Measurements from ENCODE around the gene SCGB1A1. TPM values are rescaled to one million over a fixed set of nuclear protein-coding genes. Genes with fewer than 3 reads are reported as not detected.
"Not testable (repeated sequence)": the region's sequence is repeated elsewhere in the genome, so short reads cannot be mapped to it uniquely, and the experiment has no call there.

SCGB1A1 gene
- total RNA-seq, 1 donor, result not detected

DNA sequence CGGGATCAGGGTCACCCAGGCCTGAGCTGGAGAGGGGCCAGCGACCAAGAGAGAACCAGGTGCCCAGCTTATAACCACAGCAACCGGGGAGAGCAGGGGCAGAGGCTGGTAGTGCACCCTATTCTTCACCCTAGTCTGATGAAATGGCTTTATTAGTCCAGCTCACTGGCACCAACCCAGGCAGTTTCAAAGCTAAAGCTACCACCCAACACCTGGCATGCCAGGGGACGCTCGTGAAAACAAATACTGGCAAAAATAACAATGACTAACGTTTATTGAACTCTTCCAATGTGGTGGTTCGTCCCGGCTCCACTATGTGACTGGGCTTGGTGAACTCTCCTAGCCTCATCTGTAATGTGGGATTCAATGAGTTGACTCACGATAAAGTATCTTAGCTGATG lies 30.6 kb downstream of the SCGB1A1 start:
- peak; percentile 78 for DNase-seq (ENCODE audit: insufficient read length, low spot score, missing footprints)
- Histone ChIP-seq H3K79me2 (ENCODE audit: insufficient read depth, low read length) (no peaks in the 10 kb centered on the region), H3K27me3 (ENCODE audit: insufficient read depth, low read length) (no peaks in the 10 kb centered on the region), H3K4me1 (ENCODE audit: insufficient read depth, low read length) (peaks cover 12% of the 10 kb centered on the region), H3K4me3 (ENCODE audit: insufficient read depth, low read length) (no peak overlapping the region), H3K27ac (ENCODE audit: low read depth, low read length) (no peak overlapping the region), H3K9me3 (ENCODE audit: low read depth, low read length) (no peaks in the 10 kb centered on the region), H3K4me2 (ENCODE audit: insufficient read depth, low read length) (no peak overlapping the region), H4K20me1 (ENCODE audit: insufficient read depth, low read length) (no peaks in the 10 kb centered on the region), H3K36me3 (ENCODE audit: insufficient read depth, low read length) (no peaks in the 10 kb centered on the region), H2AFZ (ENCODE audit: low read length) (no peak overlapping the region)
- TF ChIP-seq, protein P1, sequence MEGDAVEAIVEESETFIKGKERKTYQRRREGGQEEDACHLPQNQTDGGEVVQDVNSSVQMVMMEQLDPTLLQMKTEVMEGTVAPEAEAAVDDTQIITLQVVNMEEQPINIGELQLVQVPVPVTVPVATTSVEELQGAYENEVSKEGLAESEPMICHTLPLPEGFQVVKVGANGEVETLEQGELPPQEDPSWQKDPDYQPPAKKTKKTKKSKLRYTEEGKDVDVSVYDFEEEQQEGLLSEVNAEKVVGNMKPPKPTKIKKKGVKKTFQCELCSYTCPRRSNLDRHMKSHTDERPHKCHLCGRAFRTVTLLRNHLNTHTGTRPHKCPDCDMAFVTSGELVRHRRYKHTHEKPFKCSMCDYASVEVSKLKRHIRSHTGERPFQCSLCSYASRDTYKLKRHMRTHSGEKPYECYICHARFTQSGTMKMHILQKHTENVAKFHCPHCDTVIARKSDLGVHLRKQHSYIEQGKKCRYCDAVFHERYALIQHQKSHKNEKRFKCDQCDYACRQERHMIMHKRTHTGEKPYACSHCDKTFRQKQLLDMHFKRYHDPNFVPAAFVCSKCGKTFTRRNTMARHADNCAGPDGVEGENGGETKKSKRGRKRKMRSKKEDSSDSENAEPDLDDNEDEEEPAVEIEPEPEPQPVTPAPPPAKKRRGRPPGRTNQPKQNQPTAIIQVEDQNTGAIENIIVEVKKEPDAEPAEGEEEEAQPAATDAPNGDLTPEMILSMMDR (IDR thresholded peaks at IDR 0.05; ENCODE audit: extremely low read depth, low read depth, low read length), result no peak

DNA sequence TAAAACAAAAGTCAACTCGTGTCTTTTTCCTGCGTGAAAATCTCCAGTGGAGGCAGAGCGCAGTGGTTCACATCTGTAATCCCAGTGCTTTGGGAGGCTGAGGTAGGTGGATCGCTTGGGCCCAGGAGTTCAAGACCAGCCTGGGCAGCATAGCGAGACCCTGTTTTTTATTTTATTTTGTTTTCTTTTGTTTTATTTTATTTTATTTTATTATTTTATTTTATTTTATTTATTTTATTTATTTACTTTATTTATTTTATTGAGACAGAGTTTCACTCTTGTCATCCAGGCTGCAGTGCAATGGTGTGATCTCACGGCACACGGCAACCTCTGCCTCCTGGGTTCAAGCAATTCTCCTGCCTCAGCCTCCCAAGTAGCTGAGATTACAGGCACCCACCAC lies 31.1 kb downstream of the SCGB1A1 start:
- H3K4me2 ChIP-seq (ENCODE audit: insufficient read depth, low read length); H3K79me2 ChIP-seq (ENCODE audit: insufficient read depth, low read length); H2AFZ ChIP-seq (ENCODE audit: low read length); H3K4me1 ChIP-seq (ENCODE audit: insufficient read depth, low read length); H3K27ac ChIP-seq (ENCODE audit: low read depth, low read length); H3K36me3 ChIP-seq (ENCODE audit: insufficient read depth, low read length); H3K4me3 ChIP-seq (ENCODE audit: insufficient read depth, low read length); H3K27me3 ChIP-seq (ENCODE audit: insufficient read depth, low read length); H3K9me3 ChIP-seq (ENCODE audit: low read depth, low read length); DNase-seq (ENCODE audit: insufficient read length, low spot score, missing footprints); H4K20me1 ChIP-seq (ENCODE audit: insufficient read depth, low read length): not testable (repeated sequence)

DNA sequence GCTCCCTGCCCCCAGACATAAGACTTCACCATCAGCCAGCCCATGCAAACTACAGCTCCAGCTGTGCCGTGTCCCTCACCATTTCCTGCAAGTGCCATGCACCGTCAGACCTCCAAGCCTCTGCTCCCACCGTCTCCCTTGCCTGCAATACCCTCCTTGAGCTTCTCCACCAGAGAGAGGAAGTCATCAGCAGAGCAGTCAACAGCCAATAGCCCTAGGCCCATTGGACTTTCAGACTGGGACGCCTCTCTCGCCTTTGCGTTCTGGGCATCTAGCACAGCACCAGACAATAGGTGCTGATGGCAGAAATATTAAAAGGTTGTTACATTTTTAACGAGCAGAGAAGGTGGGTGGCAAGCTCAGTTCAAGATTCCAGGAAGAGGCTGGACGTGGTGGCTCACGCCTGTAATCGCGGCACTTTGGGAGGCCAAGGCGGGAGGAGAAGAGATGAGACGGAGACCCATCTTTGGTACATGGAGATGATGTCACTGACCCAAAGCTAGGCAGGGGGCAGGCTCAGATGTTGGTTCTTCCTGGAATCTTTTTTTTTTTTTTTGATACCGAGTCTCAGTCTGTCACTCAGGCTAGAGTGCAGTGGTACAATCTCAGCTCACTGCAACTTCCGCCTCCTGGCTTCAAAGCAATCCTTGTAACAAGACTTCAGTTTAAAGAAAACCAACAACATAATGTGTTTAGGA lies 31.9 kb downstream of the SCGB1A1 start:
- H2AFZ ChIP-seq (ENCODE audit: low read length), result no peak overlapping the region
- DNase-seq (ENCODE audit: insufficient read length, low spot score, missing footprints), result peak; percentile 56
- TF ChIP-seq, protein P1 (IDR thresholded peaks at IDR 0.05; ENCODE audit: extremely low read depth, low read depth, low read length), result no peak
- no peak overlapping the region for H3K4me2 ChIP-seq (ENCODE audit: insufficient read depth, low read length)
- no peak overlapping the region for H3K4me3 ChIP-seq (ENCODE audit: insufficient read depth, low read length)
- no peaks in the 10 kb centered on the region for H3K79me2 ChIP-seq (ENCODE audit: insufficient read depth, low read length)
- no peaks in the 10 kb centered on the region for H3K27me3 ChIP-seq (ENCODE audit: insufficient read depth, low read length)
- H3K4me1 ChIP-seq (ENCODE audit: insufficient read depth, low read length), result no peaks in the 10 kb centered on the region
- H3K27ac ChIP-seq (ENCODE audit: low read depth, low read length), result no peak overlapping the region
- H4K20me1 ChIP-seq (ENCODE audit: insufficient read depth, low read length), result no peaks in the 10 kb centered on the region
- no peaks in the 10 kb centered on the region for H3K9me3 ChIP-seq (ENCODE audit: low read depth, low read length)
- H3K36me3 ChIP-seq (ENCODE audit: insufficient read depth, low read length), result no peaks in the 10 kb centered on the region

DNA sequence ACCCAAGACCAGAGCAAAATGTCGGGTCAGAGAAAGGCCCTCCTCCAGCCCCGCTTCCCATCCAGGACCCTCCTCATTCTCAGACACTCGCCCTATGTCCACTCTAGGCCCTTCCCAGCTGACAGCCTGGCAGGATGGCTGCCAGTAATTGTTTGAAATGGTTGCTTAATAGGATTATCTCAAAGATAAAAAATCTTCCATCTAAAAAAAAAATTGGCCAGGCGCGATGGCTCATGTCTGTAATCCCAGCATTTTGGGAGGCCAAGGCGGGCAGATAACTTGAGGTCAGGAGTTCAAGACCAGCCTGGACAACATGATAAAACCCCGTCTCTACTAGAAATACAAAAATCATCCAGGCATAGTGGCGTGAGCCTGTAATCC lies 32.4 kb downstream of the SCGB1A1 start:
- TF ChIP-seq, protein P1 (IDR thresholded peaks at IDR 0.05; ENCODE audit: extremely low read depth, low read depth, low read length), result no peak
- H3K27ac ChIP-seq (ENCODE audit: low read depth, low read length), result no peak overlapping the region
- no peaks in the 10 kb centered on the region for H3K4me1 ChIP-seq (ENCODE audit: insufficient read depth, low read length)
- H3K4me3 ChIP-seq (ENCODE audit: insufficient read depth, low read length), result no peak overlapping the region
- H4K20me1 ChIP-seq (ENCODE audit: insufficient read depth, low read length), result no peaks in the 10 kb centered on the region
- no peaks in the 10 kb centered on the region for H3K36me3 ChIP-seq (ENCODE audit: insufficient read depth, low read length)
- H3K9me3 ChIP-seq (ENCODE audit: low read depth, low read length), result no peaks in the 10 kb centered on the region
- H3K4me2 ChIP-seq (ENCODE audit: insufficient read depth, low read length), result no peak overlapping the region
- no peaks in the 10 kb centered on the region for H3K27me3 ChIP-seq (ENCODE audit: insufficient read depth, low read length)
- no peak overlapping the region for H2AFZ ChIP-seq (ENCODE audit: low read length)
- no peaks in the 10 kb centered on the region for H3K79me2 ChIP-seq (ENCODE audit: insufficient read depth, low read length)
- no peak for DNase-seq (ENCODE audit: insufficient read length, low spot score, missing footprints)

All from osteoblast (primary cell).